Hepatocyte (in vitro differentiated cells): ENCODE measurements around the gene RTN4RL1. TPM values are rescaled to one million over a fixed set of nuclear protein-coding genes. Genes with fewer than 3 reads are reported as not detected.

Experiments
- DNase-seq: peaks from one replicate; pipeline ENCODE4 v3.0.0-alpha.2; 2016; ENCODE audit warnings: low spot score
- H2AFZ ChIP-seq: fragments of 200-600 bp; sonication (generic); 2 replicates; pipeline ENCODE4 v1.6.0; 2016; ENCODE audit warnings: antibody characterized with exemption, mild to moderate bottlenecking
- H3K27ac ChIP-seq: fragments of 200-600 bp; sonication (generic); 2 replicates; pipeline ENCODE4 v1.5.1; 2016; ENCODE audit warnings: mild to moderate bottlenecking
- H3K27me3 ChIP-seq: fragments of 200-600 bp; sonication (generic); 2 replicates; pipeline ENCODE4 v1.6.1; 2016
- H3K36me3 ChIP-seq: fragments of 200-600 bp; sonication (generic); replicated peaks from 2 replicates; pipeline ENCODE4 v1.5.1; 2016; ENCODE audit warnings: low read depth; ENCODE audit not compliant: insufficient read depth
- H3K4me1 ChIP-seq: fragments of 200-600 bp; sonication (generic); 2 replicates; pipeline ENCODE4 v1.5.1; 2016; ENCODE audit warnings: mild to moderate bottlenecking, moderate library complexity; ENCODE audit not compliant: insufficient read depth
- H3K4me2 ChIP-seq: fragments of 200-600 bp; sonication (generic); 2 replicates; pipeline ENCODE4 v1.6.0; 2016
- H3K4me3 ChIP-seq: fragments of 200-600 bp; sonication (generic); 2 replicates; pipeline ENCODE4 v1.5.1; 2016; ENCODE audit warnings: mild to moderate bottlenecking
- H3K79me2 ChIP-seq: fragments of 200-600 bp; sonication (generic); 2 replicates; pipeline ENCODE4 v1.6.0; 2017; ENCODE audit warnings: mild to moderate bottlenecking
- H3K9me2 ChIP-seq: fragments of 200-600 bp; sonication (generic); replicated peaks from 2 replicates; pipeline ENCODE4 v1.6.0; 2017; ENCODE audit warnings: mild to moderate bottlenecking; ENCODE audit not compliant: insufficient read depth
- H3K9me3 ChIP-seq: fragments of 200-600 bp; sonication (generic); 2 replicates; pipeline ENCODE4 v1.5.1; 2016; ENCODE audit warnings: low read depth, mild to moderate bottlenecking
- H4K20me1 ChIP-seq: fragments of 200-600 bp; sonication (generic); 2 replicates; pipeline ENCODE4 v1.6.0; 2016; ENCODE audit warnings: mild to moderate bottlenecking; ENCODE audit not compliant: insufficient read depth, poor library complexity, severe bottlenecking
- EZH2 ChIP-seq: fragments of 200-600 bp; sonication (generic); IDR thresholded peaks from 2 replicates; pipeline ENCODE4 v1.6.1; 2016; ENCODE audit warnings: antibody characterized with exemption, mild to moderate bottlenecking, borderline replicate concordance
- EZH2phosphoT487 ChIP-seq: fragments of 200-600 bp; sonication (generic); IDR thresholded peaks from one replicate; pipeline ENCODE4 v1.6.1; 2018; ENCODE audit warnings: antibody characterized with exemption, mild to moderate bottlenecking, low read depth, moderate library complexity; ENCODE audit not compliant: unreplicated experiment, severe bottlenecking
- WGBS: methylation state at CpG from one replicate; pipeline ENCODE4 v1.1.6; 2016; ENCODE audit warnings: low lambda C conversion rate; ENCODE audit errors: missing lambda C conversion rate; 5-methylcytosine and 5-hydroxymethylcytosine counted together
- polyA plus RNA-seq: library from polyadenylated mRNA; unstranded; fragments of >200 nt; fragmentation: Nextera tagmentation; extraction: Ambion mirVana; gene quantifications from 2 replicates; pipeline ENCODE4 v1.2.1, GENCODE V29; 2016
- total RNA-seq: library from RNA; depleted of rRNA; stranded (reverse); fragments of >200 nt; gene quantifications from 2 replicates; pipeline ENCODE4 v1.2.3, GENCODE V29; 2014
- TF ChIP-seq, protein P1 (sequence below): fragments of 200-600 bp; sonication (generic); IDR thresholded peaks from 2 replicates; pipeline ENCODE4 v1.5.1; 2016; ENCODE audit warnings: antibody characterized with exemption, mild to moderate bottlenecking; ENCODE audit not compliant: poor library complexity

Gene RTN4RL1
- total and polyA plus RNA-seq, 2 experiments from 2014 or later = 0.53 to 1.4 TPM

DNA sequence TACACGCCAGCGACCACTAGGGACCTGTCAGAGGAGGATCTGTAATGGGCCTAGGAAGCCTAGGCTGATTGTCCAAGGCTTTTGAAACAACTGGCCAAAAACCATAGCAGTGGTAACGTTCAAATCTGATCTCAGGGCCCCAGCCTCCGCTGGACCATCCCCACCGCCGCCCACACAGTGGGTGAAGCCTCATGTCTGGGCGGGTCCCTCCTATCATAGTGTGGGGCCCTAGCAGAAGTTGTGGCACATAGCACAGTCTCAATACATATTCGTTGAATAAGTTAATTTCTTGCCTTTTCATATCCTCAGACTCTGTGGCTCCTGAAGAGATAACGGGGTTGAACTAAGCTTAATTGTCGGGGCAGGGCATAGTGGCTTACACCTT, 5.6 kb upstream of the RTN4RL1 start:
- no peaks in the 10 kb centered on the region for H3K36me3 ChIP-seq
- H3K27me3 ChIP-seq = peaks cover 21% of the 10 kb centered on the region
- no peak overlapping the region for H3K27ac ChIP-seq
- peaks cover 8% of the 10 kb centered on the region for H3K4me1 ChIP-seq
- H3K9me2 ChIP-seq = no peaks in the 10 kb centered on the region
- TF ChIP-seq EZH2 = no peak
- TF ChIP-seq, protein P1, sequence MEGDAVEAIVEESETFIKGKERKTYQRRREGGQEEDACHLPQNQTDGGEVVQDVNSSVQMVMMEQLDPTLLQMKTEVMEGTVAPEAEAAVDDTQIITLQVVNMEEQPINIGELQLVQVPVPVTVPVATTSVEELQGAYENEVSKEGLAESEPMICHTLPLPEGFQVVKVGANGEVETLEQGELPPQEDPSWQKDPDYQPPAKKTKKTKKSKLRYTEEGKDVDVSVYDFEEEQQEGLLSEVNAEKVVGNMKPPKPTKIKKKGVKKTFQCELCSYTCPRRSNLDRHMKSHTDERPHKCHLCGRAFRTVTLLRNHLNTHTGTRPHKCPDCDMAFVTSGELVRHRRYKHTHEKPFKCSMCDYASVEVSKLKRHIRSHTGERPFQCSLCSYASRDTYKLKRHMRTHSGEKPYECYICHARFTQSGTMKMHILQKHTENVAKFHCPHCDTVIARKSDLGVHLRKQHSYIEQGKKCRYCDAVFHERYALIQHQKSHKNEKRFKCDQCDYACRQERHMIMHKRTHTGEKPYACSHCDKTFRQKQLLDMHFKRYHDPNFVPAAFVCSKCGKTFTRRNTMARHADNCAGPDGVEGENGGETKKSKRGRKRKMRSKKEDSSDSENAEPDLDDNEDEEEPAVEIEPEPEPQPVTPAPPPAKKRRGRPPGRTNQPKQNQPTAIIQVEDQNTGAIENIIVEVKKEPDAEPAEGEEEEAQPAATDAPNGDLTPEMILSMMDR = peak; percentile 53
- no peak for TF ChIP-seq EZH2phosphoT487
- H3K9me3 ChIP-seq = no peaks in the 10 kb centered on the region
- no peak overlapping the region for H3K4me3 ChIP-seq
- H4K20me1 ChIP-seq = no peaks in the 10 kb centered on the region
- peak overlapping the region; percentile 76 for H3K4me2 ChIP-seq
- H3K79me2 ChIP-seq = peaks cover 15% of the 10 kb centered on the region
- WGBS = 31% methylated on average over 10 of the region's 10 CpGs
- no peak overlapping the region for H2AFZ ChIP-seq
- DNase-seq = no peak

- Histone ChIP-seq H3K9me2 (no peaks in the 10 kb centered on the region), H3K27me3 (peaks cover 25% of the 10 kb centered on the region), H3K27ac (no peak within 1 kb of the TSS), H3K4me1 (peaks cover 14% of the 10 kb centered on the region), H3K9me3 (no peaks in the 10 kb centered on the region), H3K4me2 (peak within 1 kb of the TSS; percentile 76), H3K4me3 (peak within 1 kb of the TSS; percentile 95), H2AFZ (peak within 1 kb of the TSS; percentile 81), H3K36me3 (no peaks in the 10 kb centered on the region), H3K79me2 (peaks cover 15% of the 10 kb centered on the region), H4K20me1 (no peaks in the 10 kb centered on the region)
- TF ChIP-seq EZH2 (no peak), EZH2phosphoT487 (no peak)
- TF ChIP-seq, protein P1 = no peak
- peak; percentile 93 for DNase-seq
- 3% methylated on average over 58 of the region's 59 CpGs for WGBS
Observed at GRCh38 chr17:2029911-2030778, 5.0 kb upstream of the RTN4RL1 start, which contains the start of gene DPH1. TSS of gene DPH1 (plus strand) at chr17:2030153. CDS start at chr17:2030170, 17 bp downstream.

GRCh38 chr17:2028737-2029136, 3.6 kb upstream of the RTN4RL1 start:
- Histone ChIP-seq H4K20me1 (no peaks in the 10 kb centered on the region), H2AFZ (no peak overlapping the region), H3K27me3 (peaks cover 40% of the 10 kb centered on the region), H3K27ac (no peak overlapping the region), H3K9me2 (no peaks in the 10 kb centered on the region), H3K4me2 (no peak overlapping the region), H3K4me3 (no peak overlapping the region), H3K9me3 (no peaks in the 10 kb centered on the region), H3K79me2 (peaks cover 15% of the 10 kb centered on the region), H3K36me3 (no peaks in the 10 kb centered on the region), H3K4me1 (peaks cover 23% of the 10 kb centered on the region)
- no peak for TF ChIP-seq EZH2
- no peak for TF ChIP-seq EZH2phosphoT487
- TF ChIP-seq, protein P1 = no peak
- DNase-seq = no peak
- WGBS = 46% methylated on average over 6 of the region's 6 CpGs
